Measurements from ENCODE around the gene MPO. TPM values are rescaled to one million over a fixed set of nuclear protein-coding genes. Genes with fewer than 3 reads are reported as not detected.

The MPO gene
- total RNA-seq, 1 experiment from 2014 or later = not detected

DNA sequence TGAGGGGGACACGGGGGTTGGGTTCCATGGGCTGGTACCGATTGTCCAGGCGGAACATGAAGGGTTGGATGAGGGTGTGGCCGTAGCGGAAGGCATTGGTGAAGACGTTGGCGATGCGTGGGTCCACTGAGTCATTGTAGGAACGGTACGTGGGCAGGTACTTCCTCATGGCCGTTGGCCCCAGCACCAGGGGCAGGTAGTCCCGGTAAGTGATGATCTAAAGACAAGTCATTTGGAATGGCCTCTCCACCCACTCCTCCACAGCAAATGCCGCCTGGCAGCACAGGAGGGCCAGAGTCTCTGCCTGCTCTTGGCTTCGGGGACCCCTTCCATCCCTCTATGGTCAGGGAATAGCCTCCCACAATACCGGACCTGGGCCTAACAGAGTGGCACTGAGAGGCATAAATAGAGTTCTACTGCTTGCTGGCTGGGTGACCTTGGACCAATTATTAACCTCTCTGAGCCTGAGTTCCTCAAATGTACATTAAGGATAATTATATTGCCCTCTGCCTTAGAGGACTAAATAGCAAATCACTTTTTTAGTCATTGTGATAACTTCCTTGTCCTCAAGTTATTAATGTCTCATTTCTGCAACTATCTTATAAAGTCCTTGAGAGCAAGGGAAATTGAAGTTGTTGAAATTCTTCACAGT is 7.2 kb downstream of the MPO start:
- POLR2A ChIA-PET = no interaction called here
- Histone ChIP-seq H3K9ac (ENCODE audit: low read length) (no peak overlapping the region), H3K9me2 (ENCODE audit: insufficient read depth) (no peaks in the 10 kb centered on the region), H3K4me2 (ENCODE audit: low read length) (no peak overlapping the region), H2AFZ (ENCODE audit: low read depth, low read length, poor library complexity, severe bottlenecking) (no peak overlapping the region), H3K4me1 (ENCODE audit: control insufficient read depth in 1 of 2, insufficient read depth in 2 of 2, low read length in 2 of 2) (peaks cover 0 to 7% of the 10 kb centered on the region in 2 experiments; a peak in 1 of 4 replicates), H3K4me3 (replicated peaks in 1 of 2; ENCODE audit: low read depth in 1 of 2, low read length in 2 of 2) (no peak overlapping the region), H3K79me2 (ENCODE audit: insufficient read depth, low read length) (no peaks in the 10 kb centered on the region), H4K20me1 (ENCODE audit: insufficient read depth) (no peaks in the 10 kb centered on the region), H3K9me3 (ENCODE audit: control insufficient read depth in 1 of 2, insufficient read depth in 1 of 2, low read depth in 1 of 2, low read length in 2 of 2) (no peaks in the 10 kb centered on the region), H3K36me3 (ENCODE audit: control insufficient read depth in 1 of 2, insufficient read depth in 2 of 2, low read length in 2 of 2) (no peaks in the 10 kb centered on the region), H3K27ac (ENCODE audit: low read depth, low read length) (no peak overlapping the region), H3K27me3 (ENCODE audit: insufficient read depth, low read length) (no peaks in the 10 kb centered on the region)
- intact Hi-C loops (cut with micrococcal nuclease) = no loop called here
- TF ChIP-seq FOSL1 (IDR thresholded peaks at IDR 0.05; ENCODE audit: low read depth) = no peak
- no peak for TF ChIP-seq REST (IDR thresholded peaks at IDR 0.05; ENCODE audit: low read depth)
- no peak for TF ChIP-seq ZFX (IDR thresholded peaks at IDR 0.05)
- TF ChIP-seq ELF1 (IDR thresholded peaks at IDR 0.05; ENCODE audit: borderline replicate concordance, low read depth) = no peak
- no peak for TF ChIP-seq TCF7L2 (IDR thresholded peaks at IDR 0.05; ENCODE audit: borderline replicate concordance, extremely low read depth, insufficient read depth, insufficient read length)
- no peak for TF ChIP-seq EZH2phosphoT487 (IDR thresholded peaks at IDR 0.05; ENCODE audit: borderline replicate concordance)
- TF ChIP-seq POLR2AphosphoS5 (IDR thresholded peaks at IDR 0.05; ENCODE audit: low read depth, low read length) = no peak
- TF ChIP-seq YY1 (IDR thresholded peaks at IDR 0.05; ENCODE audit: extremely low read depth, insufficient replicate concordance, low read depth, low read length) = no peak
- no peak for TF ChIP-seq ATF3 (IDR thresholded peaks at IDR 0.05)
- TF ChIP-seq CBX3 (IDR thresholded peaks at IDR 0.05; ENCODE audit: low read depth) = no peak
- TF ChIP-seq CEBPB (IDR thresholded peaks at IDR 0.05; ENCODE audit: low read depth) = no peak
- no TSS peak for BruUV-seq (replicated peaks)
- RAD21 ChIA-PET (ENCODE audit: low non-redundant PET in 1 of 2, low total read pairs in 2 of 2, uncharacterized antibody in 2 of 2, unreplicated experiment in 2 of 2) = no interaction called here
- CTCF ChIA-PET = no interaction called here
- ATAC-seq (no peak), DNase-seq (ENCODE audit: low read depth, low spot score) (no peak)
